ENCODE results near the gene HORMAD2.

- TF ChIP-seq EZH2 (IDR thresholded peaks at IDR 0.05; ENCODE audit: borderline replicate concordance, low read length) (no peak), CTCF (conservative IDR thresholded peaks at IDR 0.05 in 1 of 2, IDR thresholded peaks at IDR 0.05 in 1 of 2; ENCODE audit: extremely low read depth in 1 of 2, insufficient read depth in 1 of 2, low read depth in 1 of 2, low read length in 2 of 2) (no peak)
These were observed 2.9 kb upstream of the HORMAD2 start for GRCh38 chr22:30077279-30077880.
